ENCODE results near the gene GTF3C5. TPM values are rescaled to one million over a fixed set of nuclear protein-coding genes. Genes with fewer than 3 reads are reported as not detected.

The GTF3C5 gene
- total RNA-seq, 1 donor from 2014 or later, result 77.9 TPM

- Histone ChIP-seq H3K9ac (no peak overlapping the region), H3K4me1 (no peaks in the 10 kb centered on the region), H2AFZ (replicated peaks) (no peak overlapping the region), H3K79me2 (ENCODE audit: low read depth) (no peaks in the 10 kb centered on the region), H3K9me3 (ENCODE audit: low read depth) (no peaks in the 10 kb centered on the region), H4K20me1 (ENCODE audit: low read depth) (peaks cover 3% of the 10 kb centered on the region), H3K4me3 (no peak overlapping the region), H3K27me3 (no peaks in the 10 kb centered on the region), H3K4me2 (no peak overlapping the region), H3K27ac (no peak overlapping the region), H3F3A (ENCODE audit: low read depth) (no peaks in the 10 kb centered on the region), H3K36me3 (no peaks in the 10 kb centered on the region)
- peak; percentile 70 for DNase-seq (ENCODE audit: low spot score)
- Mint-ChIP-seq H3K9me3 (peaks cover 2% of the 10 kb centered on the region), H3K36me3 (peaks cover 19% of the 10 kb centered on the region), H3K27me3 (ENCODE audit: insufficient read depth, low read depth) (no peaks in the 10 kb centered on the region), H3K27ac (no peak overlapping the region), H3K4me1 (no peaks in the 10 kb centered on the region), H3K4me3 (peak overlapping the region; percentile 46)
- TF ChIP-seq EZH2 (IDR thresholded peaks at IDR 0.05) (no peak), CTCF (IDR thresholded peaks at IDR 0.05) (peak; percentile 95)
Observed at GRCh38 chr9:133103183-133103986, 72.6 kb downstream of the GTF3C5 start.

GRCh38 chr9:133103987-133104505 lies 73.2 kb downstream of the GTF3C5 start:
- peaks cover 13% of the 10 kb centered on the region for H3K36me3 Mint-ChIP-seq
- Histone ChIP-seq H3K9ac (no peak overlapping the region), H3K9me3 (ENCODE audit: low read depth) (no peaks in the 10 kb centered on the region), H3K36me3 (no peaks in the 10 kb centered on the region), H3F3A (ENCODE audit: low read depth) (no peaks in the 10 kb centered on the region), H3K4me3 (no peak overlapping the region), H3K27me3 (no peaks in the 10 kb centered on the region), H3K4me2 (no peak overlapping the region), H3K4me1 (no peaks in the 10 kb centered on the region), H4K20me1 (ENCODE audit: low read depth) (peaks cover 3% of the 10 kb centered on the region), H3K79me2 (ENCODE audit: low read depth) (no peaks in the 10 kb centered on the region), H2AFZ (replicated peaks) (no peak overlapping the region), H3K27ac (no peak overlapping the region)
- no peak for DNase-seq (ENCODE audit: low spot score)
- no peaks in the 10 kb centered on the region for H3K4me1 Mint-ChIP-seq
- no peak for TF ChIP-seq CTCF (IDR thresholded peaks at IDR 0.05)
- no peak for TF ChIP-seq EZH2 (IDR thresholded peaks at IDR 0.05)
- TF ChIP-seq EZH2phosphoT487 (IDR thresholded peaks at IDR 0.05), result no peak
- no peak overlapping the region for H3K4me3 Mint-ChIP-seq
- no peaks in the 10 kb centered on the region for H3K27me3 Mint-ChIP-seq (ENCODE audit: insufficient read depth, low read depth)
- no peaks in the 10 kb centered on the region for H3K9me3 Mint-ChIP-seq
- no peak overlapping the region for H3K27ac Mint-ChIP-seq

GRCh38 chr9:133104718-133105460 lies 74.1 kb downstream of the GTF3C5 start:
- H3K9me3 Mint-ChIP-seq, result no peaks in the 10 kb centered on the region
- peaks cover 3% of the 10 kb centered on the region for H4K20me1 ChIP-seq (ENCODE audit: low read depth)
- no peaks in the 10 kb centered on the region for H3K27me3 ChIP-seq
- peaks cover 3% of the 10 kb centered on the region for H3K27me3 Mint-ChIP-seq (ENCODE audit: insufficient read depth, low read depth)
- H3K4me1 Mint-ChIP-seq, result no peaks in the 10 kb centered on the region
- H3F3A ChIP-seq (ENCODE audit: low read depth), result no peaks in the 10 kb centered on the region
- no peak overlapping the region for H3K4me3 Mint-ChIP-seq
- no peaks in the 10 kb centered on the region for H3K9me3 ChIP-seq (ENCODE audit: low read depth)
- TF ChIP-seq EZH2phosphoT487 (IDR thresholded peaks at IDR 0.05) (no peak), CTCF (IDR thresholded peaks at IDR 0.05) (no peak), EZH2 (IDR thresholded peaks at IDR 0.05) (no peak)
- no peaks in the 10 kb centered on the region for H3K4me1 ChIP-seq
- no peak overlapping the region for H3K4me3 ChIP-seq
- no peak overlapping the region for H3K4me2 ChIP-seq
- no peaks in the 10 kb centered on the region for H3K79me2 ChIP-seq (ENCODE audit: low read depth)
- H2AFZ ChIP-seq (replicated peaks), result no peak overlapping the region
- no peak for DNase-seq (ENCODE audit: low spot score)
- no peaks in the 10 kb centered on the region for H3K36me3 ChIP-seq
- H3K9ac ChIP-seq, result no peak overlapping the region
- H3K27ac ChIP-seq, result no peak overlapping the region
- no peak overlapping the region for H3K27ac Mint-ChIP-seq
- H3K36me3 Mint-ChIP-seq, result peaks cover 12% of the 10 kb centered on the region
